Amniotic epithelial cell (primary cell): ENCODE data around the gene FUBP3.

Experiments used
- DNase-seq: peaks from one replicate; pipeline ENCODE4 v3.0.0-alpha.2; 2010; ENCODE audit warnings: low read depth

Gene FUBP3

DNA sequence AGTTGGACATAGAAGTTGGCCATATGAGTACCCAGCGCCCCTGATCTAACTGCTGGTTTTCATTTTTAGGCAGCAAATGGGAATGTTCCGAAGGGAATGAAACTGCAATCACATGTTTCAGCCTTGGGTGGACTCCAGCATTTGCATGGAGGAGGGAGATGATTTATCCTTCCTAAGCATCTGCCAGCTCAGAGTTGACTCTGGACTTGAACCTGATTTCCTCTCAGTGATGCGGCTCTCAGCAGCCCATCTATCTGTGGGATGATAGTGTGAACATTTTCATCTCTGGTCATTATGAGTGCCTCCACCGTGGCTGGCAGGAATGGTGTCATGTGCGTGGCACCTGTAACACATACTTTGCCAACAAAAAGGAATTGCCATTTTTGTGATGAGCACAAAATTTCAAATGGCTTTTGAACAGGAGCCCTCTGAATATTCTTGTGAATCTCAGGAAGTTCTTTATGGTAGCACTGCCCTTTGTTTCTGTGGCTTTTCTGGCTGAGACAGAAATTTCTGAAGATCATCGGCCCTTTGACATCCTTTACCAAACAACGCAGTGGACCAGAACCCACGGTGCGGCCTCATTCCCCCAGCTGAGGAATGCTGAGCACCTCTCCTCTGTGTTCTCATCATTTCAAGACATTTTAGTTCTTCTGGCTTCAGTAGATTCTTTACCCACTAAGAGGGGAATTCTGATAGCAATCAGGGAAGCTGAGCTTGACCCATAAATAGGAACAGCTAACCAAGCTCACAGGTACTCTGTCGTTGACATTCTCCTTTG lies 28.5 kb downstream of the FUBP3 start:
- DNase-seq = peak; percentile 70

DNA sequence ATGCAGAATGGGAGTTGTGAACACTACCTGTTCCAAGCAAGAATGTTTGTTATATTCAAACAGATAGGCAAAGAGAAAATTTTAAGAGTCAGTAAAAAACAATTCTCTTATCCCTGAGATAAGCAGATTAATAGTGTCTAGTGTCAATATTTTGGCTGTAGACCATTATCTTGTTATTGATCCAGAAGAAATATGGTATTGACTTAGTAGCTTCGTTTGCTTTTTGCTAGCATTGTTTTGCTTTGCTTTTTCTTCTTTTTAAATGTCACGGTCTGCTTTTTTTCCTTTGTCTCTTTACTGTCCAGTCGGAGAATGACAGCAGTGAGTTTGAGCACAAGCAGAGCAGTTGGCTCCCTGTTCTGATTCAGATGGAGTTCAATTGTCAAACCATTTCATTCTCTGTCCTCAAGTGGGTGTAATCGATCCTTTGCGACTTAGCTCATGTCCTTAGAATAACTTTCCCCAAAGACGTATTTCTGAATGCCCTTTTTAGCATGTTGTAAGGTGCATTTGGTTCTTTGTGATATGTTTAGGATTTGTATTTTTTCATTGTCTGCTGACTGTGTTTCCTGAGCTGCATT lies 29.3 kb downstream of the FUBP3 start:
- DNase-seq = no peak

DNA sequence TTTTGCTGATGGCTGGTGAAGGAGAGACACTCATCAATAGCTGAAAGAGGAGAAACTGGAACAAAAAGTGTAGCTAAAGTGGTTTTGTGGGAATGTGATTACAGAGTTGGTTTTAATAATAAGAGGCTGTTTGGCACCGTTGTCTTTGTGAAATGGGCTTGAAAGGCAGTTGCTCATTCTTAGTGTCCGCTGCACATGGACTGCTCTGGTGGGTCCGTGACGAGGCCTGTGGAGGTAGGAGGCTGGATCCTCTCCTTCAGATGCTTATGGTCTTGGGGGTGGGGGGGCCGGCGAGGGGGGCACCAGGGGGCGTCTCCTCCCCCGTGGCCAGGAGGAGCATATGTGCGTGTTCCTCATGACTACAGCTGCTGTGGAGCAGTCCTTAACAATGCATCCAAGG lies 29.8 kb downstream of the FUBP3 start:
- no peak for DNase-seq

DNA sequence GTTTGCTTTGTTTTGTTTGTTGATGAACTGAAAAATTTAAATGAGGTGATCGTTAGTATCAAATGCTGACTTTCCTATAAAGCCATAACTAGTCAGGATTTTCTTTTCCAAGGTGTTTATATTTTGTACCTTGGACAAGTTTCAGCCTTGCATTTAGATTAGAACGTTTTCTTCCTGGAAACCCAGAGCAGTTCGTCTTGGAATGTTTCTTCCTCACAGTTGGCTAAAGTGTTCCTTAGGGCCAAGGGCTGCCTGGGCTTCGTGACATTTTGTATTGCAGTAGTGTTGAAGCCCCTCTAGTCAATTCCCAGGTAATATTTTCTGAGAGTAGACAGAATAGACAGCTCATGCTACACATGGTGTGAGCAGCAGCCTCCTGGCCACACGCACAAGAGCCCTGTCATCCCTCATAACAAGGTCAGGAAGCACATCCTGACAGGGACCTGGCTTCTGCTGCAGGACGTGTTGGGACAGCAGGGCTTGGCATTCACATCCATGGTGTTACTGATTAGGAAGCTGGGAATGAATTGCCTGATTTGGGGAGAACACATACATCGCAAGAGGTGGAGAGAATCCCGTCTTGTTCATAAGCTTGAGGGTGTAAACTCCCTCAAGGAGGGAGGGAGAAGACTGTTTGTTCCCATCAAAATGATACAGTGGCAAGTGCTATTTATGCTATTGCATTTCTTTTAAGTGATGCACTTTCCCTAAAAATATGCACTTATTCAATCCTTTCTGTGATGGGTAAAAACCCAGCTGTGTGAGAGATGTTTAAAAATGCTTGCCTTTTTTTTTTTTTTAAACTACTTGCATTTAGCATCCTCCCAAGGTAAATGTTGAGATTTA lies 31.7 kb downstream of the FUBP3 start:
- no peak for DNase-seq

DNA sequence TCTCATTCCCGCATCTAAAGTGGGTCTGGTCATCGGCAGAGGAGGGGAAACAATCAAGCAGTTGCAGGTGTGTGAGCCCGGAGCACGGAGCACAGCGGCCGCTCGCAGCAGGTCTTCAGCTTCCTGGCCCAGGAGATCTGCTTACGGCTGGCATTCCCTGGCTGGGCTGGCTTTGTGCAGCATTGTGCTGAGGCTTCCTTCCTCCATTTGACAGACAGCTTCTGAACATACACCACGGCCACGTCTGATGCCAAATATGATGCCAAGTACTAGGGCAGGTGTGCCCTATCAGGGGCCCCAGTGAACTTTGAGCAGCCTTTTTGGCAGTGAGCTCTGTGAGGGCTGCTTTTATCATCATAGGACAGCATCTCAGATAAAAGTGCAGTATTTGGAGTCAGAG lies 37.1 kb downstream of the FUBP3 start:
- no peak for DNase-seq

DNA sequence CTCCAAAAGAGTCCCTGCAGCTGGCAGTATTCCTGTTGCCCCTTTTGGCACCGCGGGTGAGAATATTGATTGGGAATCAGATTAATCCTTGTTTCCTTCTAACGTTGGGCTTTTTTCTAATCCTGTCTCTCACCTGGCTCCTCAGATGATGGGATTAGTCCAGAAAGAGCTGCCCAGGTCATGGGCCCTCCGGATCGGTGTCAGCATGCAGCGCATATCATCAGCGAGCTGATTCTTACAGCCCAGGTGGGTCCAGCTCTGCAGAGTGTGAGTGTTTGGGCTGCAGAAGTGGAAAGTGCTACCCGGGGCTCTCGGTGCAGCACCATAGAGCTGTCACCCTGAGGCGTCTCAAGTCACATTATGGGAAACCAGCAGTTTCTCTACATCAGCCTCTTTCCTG lies 44.1 kb downstream of the FUBP3 start:
- DNase-seq = no peak

DNA sequence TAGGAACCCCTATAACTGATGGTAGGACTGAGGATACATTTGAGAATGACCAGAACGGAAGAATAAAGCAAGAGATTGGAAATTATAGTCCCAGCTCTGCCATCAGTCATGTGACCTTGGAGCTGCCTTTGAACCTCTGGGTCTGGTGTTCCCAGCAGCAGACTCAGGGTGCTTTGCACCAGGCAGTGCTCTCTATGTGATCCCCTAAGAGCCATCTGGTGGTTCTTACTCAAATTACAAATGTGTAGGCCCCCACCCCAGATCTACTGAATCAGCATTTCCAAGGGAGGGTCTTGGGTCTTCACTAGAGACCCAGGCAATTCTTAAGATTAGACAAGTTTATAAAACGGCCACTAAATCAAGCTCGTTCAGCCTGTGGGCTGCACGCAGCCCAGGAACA lies 44.8 kb downstream of the FUBP3 start:
- DNase-seq = no peak

DNA sequence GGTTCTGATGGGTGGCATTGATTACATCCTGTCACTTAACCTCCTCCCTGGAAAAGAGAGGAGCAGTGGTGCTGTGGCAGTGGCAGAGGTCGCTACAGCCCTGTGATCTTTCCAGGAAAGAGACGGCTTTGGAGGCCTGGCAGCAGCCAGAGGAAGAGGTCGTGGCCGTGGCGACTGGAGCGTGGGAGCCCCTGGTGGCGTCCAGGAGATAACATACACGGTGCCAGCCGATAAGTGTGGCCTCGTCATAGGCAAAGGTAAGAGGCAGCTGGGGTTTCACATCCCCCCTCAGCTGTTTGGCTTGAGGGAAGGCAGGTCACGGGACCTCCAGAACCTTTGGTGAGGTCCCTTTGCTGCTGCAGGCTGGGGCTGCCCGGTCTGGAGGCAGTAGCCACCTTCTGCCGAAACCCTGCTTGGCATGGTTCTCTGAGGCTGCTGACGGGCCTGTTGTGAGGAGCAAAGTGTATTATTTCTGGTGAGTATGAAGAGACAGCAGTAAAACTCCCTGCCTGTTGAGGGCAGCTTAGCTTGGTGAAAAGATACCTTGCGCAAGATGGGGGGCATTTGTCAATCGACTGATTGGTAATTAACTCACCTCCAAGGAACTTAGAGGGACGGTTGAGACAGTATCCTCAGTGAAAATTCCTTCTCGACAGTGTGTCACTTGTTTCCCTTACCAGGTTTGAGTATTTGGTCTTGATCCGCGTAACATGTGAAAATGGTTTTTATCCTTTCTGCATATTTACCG lies 47.0 kb downstream of the FUBP3 start:
- DNase-seq = no peak

DNA sequence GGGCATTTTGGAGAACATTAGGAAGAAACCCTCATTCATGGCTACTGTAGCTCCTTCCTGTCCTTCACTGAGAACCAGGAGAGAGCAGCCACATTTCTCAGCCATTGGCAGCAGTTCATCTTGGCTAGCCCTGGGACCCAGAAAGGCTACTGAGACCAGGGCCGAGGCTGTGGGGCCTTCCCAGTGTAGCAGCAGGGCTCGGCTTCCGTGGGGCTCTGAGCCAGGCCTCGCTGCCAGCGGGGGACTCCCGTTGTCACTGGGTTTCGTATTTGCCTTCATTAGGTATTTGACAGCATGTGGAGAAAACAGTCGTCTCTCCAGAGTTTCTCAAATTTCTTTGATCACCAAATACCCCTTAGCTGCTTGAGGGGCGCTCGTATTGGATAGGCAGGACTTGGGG lies 47.7 kb downstream of the FUBP3 start:
- DNase-seq = no peak

DNA sequence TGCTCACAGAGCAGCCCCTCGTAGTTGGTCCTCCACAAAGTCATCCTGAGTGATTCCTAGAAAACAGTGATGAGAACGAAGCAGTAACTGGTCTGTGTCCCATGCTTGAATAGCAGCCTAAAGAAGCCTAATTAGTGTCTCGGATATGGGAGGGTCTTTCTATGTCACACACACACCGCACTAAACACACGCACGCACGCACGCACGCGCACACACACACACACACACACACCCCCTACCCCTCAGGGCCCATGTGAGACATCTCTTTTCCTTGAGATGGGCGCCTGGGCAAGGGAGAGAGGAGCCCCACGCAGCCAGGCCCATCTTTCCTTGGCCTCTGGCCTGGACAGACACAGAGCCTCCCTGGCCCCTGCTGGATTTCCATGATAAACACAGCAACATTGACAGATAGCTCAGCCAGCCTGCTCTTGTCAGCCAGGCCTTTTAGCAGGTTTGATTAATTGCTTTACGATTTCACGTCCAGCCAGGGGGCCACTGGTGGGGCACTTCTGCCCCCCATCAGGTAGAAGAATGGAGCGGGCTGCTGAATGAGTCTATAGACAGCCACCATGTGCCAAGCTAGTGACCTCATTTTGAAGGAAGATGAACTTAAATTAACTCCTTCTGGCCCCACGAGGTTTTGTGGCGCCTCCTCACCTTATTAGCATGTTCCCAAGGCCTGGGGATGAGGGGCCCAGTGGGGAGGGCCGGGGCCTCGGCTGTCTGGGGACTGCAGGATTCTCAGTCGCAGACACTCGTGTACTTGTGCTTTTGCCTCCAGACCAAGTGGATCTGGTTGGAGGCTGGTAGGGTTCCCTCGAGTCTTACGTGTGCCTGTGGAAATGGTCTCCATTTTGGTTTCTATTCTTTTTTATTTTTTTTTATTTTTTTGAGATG lies 48.8 kb downstream of the FUBP3 start:
- DNase-seq = no peak

DNA sequence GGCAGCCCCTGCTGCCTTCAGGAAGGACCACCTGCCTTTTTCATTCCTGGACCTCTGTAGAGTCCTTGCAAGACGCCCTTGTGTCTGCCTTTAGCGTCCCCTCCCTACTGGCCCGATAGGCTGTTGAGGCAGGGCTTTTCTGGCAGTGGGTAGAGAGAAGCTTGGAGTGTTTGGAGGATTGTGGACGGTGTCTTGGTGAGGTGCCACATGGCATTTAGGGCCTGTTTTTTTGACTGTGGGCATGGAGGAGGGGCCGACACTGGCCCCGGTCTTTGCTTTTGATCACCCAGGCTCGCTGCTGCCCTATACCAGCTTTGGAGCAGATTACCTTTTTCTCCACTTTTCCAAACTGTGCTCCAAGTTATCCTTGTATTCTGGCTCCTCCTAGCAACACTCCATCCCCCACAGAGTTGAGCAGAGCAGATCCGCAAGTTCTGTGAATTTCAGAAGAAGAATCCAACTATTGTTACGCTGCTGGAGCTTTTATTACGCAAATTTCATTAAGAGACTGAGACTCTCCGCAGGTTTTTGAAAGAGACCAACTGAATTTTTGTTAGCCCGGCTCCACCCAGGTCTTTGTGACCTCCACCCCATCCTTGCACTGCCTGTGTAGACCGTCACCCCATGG lies 50.2 kb downstream of the FUBP3 start:
- no peak for DNase-seq

DNA sequence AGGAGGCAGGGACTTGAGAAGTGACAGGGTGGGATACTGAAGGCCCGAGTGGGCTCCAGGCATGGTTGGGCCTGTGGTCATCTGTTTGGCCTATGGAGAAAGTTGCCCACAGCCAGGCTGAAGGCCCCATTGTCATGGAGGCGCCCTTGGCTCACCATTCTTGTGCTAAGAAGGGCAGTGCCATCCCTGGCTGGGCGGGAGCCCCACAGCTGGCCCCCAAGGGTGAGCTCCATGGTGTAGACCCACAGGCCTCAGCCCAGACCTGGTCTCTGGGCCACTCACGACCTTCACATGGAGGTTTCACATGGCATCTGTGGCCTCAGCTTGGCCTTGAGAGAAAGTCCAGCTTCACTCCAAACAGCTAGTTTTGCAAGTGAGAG lies 50.7 kb downstream of the FUBP3 start:
- DNase-seq = no peak

DNA sequence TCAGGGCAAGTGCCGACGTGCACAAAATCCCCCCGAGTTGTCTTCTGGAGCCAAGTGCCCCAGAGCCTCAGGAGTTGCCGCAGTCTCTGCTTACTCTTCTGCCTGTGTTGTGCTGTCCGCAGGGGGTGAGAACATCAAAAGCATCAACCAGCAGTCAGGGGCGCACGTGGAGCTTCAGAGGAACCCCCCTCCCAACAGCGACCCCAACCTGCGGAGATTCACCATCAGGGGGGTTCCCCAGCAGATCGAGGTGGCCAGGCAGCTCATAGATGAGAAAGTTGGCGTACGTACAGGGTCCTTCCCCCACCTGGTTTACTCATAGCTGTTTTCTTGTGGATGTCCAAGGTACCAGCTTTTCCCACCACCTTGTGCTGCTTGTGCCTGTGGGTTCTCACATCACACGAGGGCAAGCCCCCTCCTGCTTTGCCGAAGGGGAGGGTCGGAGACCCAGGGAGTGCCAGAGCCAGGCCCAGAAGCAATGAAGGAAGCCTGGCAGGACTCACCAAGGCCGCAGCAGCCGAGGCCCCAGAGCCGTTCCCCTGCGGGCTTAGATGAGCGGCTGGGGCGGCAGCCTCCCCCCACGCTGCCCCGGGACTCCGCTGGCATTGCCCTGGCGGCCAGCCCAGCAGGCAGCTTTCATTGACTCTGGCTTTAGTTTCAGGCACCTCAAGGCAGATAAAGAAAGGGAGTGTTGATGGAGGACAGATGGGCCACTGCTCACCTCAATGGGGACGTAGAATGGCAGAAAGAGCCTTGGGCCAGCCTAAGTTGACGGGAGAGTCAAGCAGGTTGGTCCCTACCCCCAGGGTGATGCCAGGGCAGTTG lies 51.3 kb downstream of the FUBP3 start:
- DNase-seq = no peak

DNA sequence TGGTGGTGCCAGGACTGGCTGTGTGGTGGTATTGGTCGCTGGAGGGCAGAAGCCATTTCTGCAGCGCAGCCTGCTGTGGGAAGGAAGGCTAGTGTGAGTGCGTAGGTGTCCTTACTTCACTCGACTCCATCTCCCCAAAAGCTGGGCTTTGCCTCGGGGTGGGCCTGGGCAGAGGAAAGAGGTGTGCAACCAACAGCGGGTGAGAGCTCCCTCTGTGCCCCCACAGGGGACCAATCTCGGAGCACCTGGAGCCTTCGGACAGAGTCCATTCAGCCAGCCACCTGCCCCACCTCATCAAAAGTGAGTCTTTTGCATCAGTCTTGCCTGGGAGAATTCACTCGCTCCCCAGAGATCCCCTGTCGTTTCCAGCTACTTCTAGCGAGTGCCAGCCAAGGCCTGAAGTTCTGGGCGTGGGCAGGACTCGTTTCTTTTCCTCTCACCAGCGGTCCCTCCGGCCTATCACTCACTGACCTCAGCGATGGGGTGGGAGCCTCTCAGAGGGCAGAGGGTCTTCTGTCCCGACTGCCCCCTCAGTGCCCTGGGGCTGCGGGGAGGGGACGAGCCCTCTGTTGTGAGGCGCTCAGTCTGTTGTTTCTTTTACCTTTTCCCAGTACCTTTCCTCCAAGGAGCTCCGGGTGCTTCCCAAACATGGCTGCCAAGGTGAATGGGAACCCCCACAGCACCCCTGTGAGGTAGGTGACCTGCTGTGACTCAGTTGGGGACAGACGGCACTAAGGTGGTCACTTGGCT lies 52.1 kb downstream of the FUBP3 start:
- no peak for DNase-seq

DNA sequence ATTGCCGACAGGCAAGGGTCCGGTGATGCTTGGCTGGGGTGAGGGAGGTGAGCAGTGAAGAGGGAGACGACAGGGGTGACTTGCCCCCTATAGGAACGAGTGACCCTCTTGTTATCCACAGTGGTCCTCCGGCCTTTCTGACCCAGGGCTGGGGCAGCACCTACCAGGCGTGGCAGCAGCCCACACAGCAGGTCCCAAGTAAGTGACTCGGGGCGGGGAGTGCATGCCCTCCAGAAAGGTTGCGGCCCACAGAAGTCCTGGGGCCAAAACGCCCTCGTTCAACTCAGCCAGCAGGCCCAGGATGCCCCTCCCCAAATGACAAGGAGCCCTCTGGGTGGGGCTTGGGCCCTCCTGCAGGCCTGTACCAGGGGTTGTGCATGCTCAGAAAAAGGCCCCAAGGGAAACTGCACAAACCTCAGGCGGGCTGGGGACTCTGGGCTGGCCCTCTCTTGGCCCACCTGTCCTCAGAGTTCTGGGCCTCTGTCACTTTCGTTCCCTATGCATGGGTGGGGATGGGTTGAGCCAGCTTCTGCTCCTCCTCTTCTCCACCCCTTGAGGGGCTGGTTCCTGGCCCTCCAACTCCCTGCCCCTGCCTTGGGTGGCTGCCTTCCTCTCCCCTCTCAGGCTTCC lies 52.8 kb downstream of the FUBP3 start:
- no peak for DNase-seq

DNA sequence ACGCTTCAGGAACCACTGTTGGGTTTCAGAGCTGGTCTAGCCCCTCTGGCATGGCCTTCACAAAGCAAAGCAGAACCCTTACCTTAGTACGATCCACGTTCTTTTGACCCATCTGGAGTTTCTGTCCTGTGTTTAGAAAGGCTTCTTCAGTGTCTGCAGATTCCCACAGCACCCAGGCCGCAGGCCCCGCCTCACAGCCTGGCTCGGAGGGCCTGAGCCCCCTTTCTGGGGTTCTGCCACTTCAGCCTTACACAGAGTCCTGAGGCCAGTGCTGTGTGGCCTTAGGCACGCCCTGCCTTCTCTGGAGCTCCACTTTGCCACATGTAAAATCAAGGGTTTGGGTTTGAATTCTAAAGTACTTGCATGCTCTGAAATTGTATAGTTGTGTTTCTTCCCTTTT lies 53.5 kb downstream of the FUBP3 start:
- no peak for DNase-seq

DNA sequence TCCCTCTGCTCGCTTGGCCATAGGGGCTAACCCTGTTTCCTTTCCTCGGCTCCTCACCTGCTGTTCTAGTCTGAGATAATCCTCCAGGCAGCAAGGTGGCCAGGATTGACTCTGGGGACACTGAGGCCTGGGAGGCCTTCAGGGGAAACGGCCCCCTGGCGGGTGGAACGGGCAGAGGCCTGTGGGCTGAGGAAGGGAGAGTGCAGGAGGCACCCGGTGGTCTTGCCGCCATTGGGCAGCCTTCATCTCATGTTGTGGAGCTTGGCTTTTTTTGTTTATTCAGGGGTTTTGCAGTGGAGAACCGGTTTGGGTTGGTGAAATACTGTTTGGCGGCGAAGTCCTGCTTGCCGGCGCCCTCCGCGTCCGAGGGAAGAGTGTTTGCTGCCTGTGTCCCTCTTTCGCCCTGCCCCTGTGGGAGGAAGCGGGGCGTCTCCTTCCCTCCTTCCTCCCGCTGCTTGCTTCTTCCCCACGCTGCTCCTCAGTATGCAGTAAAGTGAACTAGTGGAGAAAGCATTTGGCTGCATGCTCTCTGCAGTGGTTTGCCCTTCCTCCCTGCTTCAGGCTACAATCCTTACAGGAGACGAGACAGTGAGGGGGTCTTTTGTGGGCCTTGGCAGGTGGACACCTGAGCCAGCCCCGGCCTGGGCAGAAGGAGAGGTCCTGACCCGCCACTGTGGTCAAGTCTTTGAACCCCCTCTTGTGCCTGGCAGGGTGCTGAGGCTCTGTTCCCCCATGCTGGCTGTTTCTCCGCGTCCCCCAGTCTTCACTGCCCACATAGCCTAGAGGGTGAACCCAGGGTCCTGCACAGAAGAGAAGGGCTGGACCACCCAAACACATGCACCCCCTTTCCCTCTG lies 54.2 kb downstream of the FUBP3 start:
- no peak for DNase-seq
